ENCODE results near the gene SLC16A3.

The SLC16A3 gene

GRCh38 chr17:82287868-82288801 is 59.3 kb downstream of the SLC16A3 start:
- no peak for DNase-seq
